ENCODE data around the gene SIX2.

DNA sequence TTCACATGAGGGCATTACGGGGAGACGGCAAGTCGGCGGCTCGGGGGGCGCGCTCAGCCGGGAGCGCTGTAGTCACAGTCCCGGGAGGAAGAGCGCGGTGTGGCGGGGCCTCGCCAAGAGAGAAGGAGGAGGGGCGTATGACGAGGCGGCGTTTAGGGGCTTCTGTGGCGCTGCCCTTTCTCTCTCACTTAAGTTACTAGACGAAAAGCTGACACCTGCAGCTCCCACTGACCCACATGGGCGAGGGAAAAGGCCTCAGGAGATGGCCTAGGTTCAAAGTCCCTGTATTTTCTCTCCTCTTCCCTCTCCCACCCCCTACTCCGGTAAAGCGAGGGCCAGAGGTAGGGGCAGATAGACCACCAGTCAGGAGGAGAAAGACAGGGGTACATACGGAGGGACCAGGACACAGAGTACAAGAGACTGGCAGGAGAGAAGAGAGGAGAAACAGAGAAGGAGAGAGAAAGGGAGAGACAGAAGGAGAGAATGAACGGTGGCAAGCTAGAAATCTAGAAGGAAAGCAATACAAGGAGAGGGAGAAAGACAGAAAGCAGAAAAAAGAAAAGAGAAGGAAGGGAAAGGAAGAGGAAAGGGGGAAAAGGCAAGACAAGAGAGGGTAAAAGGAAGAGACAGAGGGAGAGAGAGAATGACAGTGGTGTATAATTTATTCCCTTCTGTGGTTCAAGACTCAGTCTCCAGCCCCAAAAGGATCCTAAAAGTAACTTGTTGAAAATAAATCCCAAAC lies 3.8 kb downstream of the SIX2 start:
- TF ChIP-seq, protein P1, sequence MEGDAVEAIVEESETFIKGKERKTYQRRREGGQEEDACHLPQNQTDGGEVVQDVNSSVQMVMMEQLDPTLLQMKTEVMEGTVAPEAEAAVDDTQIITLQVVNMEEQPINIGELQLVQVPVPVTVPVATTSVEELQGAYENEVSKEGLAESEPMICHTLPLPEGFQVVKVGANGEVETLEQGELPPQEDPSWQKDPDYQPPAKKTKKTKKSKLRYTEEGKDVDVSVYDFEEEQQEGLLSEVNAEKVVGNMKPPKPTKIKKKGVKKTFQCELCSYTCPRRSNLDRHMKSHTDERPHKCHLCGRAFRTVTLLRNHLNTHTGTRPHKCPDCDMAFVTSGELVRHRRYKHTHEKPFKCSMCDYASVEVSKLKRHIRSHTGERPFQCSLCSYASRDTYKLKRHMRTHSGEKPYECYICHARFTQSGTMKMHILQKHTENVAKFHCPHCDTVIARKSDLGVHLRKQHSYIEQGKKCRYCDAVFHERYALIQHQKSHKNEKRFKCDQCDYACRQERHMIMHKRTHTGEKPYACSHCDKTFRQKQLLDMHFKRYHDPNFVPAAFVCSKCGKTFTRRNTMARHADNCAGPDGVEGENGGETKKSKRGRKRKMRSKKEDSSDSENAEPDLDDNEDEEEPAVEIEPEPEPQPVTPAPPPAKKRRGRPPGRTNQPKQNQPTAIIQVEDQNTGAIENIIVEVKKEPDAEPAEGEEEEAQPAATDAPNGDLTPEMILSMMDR (IDR thresholded peaks at IDR 0.05), result no peak
- no peak for TF ChIP-seq EZH2 (IDR thresholded peaks at IDR 0.05; ENCODE audit: borderline replicate concordance, insufficient read depth, low read depth, low read length, poor library complexity, severe bottlenecking)
